GM11168 (cell line): ENCODE measurements around the gene ACTN4.

Source experiments
- in situ Hi-C: fragments of 300-500 bp; cut with MboI; formaldehyde crosslinking; loops from one replicate; pipeline ENCODE4 v1.12.0; 2022; ENCODE audit warnings: low sequenced_read_pairs; ENCODE audit not compliant: unreplicated experiment

Gene ACTN4

DNA sequence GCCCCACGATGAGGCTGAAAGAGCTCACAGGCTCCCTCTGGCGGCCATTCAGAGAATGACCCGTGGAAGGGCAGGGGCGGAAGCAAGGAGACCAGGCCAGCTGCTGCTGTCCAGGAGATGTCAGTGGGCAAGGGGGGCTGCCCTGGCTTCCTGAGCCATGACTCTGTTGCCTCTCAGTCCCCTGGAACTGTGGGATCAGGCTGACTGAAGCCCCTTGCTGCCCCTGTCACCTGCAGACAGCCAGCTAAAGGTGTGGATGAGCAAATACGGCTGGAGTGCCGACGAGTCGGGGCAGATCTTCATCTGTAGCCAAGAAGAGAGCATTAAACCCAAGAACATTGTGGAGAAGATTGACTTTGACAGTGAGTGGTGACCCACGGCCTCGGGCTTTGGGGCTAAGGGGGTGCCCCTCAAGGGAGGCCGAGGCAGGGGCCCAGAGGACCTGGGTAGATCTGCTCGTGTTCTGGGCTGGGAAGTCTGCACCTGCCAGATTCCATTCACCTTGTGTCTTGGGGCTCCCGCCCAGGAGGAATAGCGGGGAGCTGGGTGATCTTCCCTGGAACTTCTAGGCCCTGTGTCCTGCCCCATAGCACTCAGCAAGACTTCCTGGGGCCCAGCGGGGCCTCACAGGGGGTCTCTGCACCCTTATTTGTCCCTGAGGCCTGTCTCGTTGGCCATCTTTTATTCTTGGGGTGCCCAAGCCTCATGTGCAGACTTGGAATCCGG lies 12.5 kb upstream of the ACTN4 start:
- in situ Hi-C loops = loop anchor here (5.0 kb wide), 1 partner anchor 93 kb away; no protein-coding TSS in a partner anchor

DNA sequence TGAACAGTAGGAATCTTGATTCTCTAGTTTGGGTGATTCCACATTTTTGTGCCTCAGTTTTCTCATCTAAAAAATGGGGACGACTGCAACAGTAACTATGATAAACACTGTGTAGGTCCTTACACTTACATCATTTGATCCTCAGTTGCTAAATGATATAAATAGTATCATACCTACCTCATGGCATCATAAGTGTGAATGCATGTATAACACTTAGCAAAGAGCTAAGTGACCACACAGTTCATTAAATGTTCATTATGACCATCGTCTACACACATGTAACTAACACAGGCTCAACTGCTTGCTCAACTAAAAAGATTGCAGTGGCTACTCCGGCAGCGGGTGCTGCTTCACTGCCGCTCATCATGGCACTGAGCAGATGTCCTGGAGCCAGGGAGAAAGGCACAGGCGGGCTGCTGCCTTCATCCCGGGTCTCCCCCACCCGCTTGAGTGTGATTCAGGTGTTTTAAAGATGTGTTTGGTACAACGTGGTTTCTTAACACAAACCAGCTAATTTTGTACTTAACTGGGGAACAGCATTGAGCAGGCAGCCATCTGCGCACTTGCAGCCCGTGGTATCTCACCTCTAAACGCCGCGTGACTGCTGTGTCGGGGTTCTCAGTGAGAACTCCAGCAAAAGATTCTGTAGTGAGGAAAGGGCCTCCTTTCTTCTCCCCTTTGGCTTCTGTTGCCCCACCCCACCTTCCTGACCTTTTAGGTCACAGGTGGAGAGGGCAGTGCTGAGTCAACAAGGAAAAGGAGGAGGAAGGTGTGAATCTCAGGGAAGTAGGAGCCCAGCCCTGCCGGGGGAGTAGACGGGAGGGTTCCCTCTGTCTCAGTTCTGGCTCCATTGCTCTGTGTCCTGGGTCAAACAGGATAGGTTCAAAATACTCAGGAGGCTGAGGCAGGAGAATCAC lies 11.7 kb upstream of the ACTN4 start:
- in situ Hi-C loops = loop anchor here (5.0 kb wide), 1 partner anchor 93 kb away; no protein-coding TSS in a partner anchor

DNA sequence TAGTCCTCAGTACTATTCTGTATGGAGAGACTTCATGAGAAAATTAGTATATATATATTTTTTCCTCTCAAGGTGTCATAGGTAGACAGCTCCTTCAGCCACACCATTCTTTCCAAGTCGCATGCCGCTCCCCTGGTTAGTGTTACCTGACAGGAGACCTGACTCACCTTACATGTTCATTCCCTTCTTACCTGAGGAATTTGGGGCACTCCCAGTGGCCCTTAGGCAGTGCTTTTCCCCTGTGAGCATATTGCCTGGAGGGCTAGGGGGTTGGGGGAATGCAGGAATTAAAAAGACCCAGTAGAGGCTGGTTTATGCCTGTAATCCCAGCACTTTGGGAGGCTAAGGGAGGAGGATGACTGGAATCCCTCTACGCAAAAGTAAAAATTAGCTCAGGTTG lies 9.0 kb upstream of the ACTN4 start:
- in situ Hi-C loops = loop anchor here (5.0 kb wide), 1 partner anchor 96 kb away; no protein-coding TSS in a partner anchor

DNA sequence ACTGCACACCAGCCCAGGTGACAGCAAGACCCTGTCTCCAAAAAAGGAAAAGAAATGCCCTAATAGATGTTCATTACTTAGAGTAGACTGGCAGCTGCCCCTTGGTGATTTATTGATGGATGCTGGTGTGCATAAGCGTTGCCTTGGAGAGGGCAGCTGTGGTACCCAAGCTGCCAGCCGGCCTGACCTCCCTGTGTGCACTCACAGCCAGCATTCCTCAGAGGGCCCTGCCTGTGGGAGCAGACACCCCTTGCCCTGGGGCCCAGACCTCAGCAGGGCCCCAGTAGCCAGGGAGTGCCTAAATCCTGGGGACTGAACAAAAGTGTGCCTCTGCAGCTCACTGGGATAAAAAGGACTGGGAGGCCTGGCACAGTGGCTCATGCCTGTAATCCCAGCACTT lies 7.8 kb upstream of the ACTN4 start:
- in situ Hi-C loops = loop anchor here (5.0 kb wide), 1 partner anchor 97 kb away; no protein-coding TSS in a partner anchor

- in situ Hi-C loops = no loop called here
Measured at GRCh38 chr19:38640368-38640767, 7.1 kb upstream of the ACTN4 start.

DNA sequence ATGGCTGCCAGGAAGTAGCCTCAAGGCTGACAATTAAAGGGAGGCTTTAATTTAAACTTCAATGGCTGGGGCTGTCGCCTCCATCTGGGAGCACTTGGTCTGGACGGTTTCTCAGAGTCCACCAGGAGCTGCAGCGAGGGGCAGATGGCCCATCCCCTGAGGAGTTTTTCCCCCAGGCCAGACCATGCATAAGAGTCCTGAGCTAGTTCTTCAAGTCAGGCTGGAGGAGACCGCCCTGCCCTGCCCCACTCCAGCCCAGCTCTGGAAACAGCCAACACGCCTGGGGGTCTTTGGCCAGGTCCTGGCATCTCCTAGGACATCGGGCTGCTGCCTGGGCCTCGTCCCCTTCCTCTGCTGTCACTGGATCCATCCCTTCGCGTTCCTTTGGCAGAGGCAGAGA lies 5.3 kb upstream of the ACTN4 start:
- in situ Hi-C loops = no loop called here

- in situ Hi-C loops = no loop called here
Measured at GRCh38 chr19:38644719-38645118, 2.7 kb upstream of the ACTN4 start.

GRCh38 chr19:38647966-38648768 lies 718 bp downstream of the ACTN4 start:
- in situ Hi-C loops = no loop called here

- in situ Hi-C loops = no loop called here
Measured at GRCh38 chr19:38648769-38649304, 1.4 kb downstream of the ACTN4 start.

- in situ Hi-C loops = no loop called here
Measured at GRCh38 chr19:38649305-38650171, 2.1 kb downstream of the ACTN4 start.

- in situ Hi-C loops = no loop called here
Measured at GRCh38 chr19:38650172-38650775, 2.8 kb downstream of the ACTN4 start.

GRCh38 chr19:38650911-38651584 lies 3.6 kb downstream of the ACTN4 start:
- in situ Hi-C loops = no loop called here

- in situ Hi-C loops = no loop called here
Measured at GRCh38 chr19:38653028-38653571, 5.7 kb downstream of the ACTN4 start.

DNA sequence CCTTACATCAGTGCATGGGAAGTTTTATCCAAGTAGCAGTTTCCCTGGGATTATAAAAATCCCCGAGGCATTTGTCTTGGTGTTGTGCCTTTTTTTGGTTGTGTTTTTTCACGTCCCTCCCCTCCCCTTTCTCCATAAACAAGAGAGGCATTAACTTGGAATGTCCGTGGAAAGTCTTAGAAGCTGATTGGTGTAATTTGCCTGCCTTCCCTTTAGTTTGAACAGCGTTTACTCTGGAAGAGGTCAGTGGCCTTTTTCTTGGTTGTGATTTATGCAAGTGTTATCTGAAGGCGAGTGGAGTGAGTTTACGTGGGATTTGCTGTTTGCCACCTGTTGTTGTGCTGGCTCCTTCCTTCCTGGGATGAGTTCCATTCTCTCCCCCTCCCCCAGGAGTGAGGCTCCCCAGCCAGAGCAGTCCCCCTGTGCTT lies 7.2 kb downstream of the ACTN4 start:
- in situ Hi-C loops = no loop called here

GRCh38 chr19:38655148-38655824 lies 7.8 kb downstream of the ACTN4 start:
- in situ Hi-C loops = no loop called here

DNA sequence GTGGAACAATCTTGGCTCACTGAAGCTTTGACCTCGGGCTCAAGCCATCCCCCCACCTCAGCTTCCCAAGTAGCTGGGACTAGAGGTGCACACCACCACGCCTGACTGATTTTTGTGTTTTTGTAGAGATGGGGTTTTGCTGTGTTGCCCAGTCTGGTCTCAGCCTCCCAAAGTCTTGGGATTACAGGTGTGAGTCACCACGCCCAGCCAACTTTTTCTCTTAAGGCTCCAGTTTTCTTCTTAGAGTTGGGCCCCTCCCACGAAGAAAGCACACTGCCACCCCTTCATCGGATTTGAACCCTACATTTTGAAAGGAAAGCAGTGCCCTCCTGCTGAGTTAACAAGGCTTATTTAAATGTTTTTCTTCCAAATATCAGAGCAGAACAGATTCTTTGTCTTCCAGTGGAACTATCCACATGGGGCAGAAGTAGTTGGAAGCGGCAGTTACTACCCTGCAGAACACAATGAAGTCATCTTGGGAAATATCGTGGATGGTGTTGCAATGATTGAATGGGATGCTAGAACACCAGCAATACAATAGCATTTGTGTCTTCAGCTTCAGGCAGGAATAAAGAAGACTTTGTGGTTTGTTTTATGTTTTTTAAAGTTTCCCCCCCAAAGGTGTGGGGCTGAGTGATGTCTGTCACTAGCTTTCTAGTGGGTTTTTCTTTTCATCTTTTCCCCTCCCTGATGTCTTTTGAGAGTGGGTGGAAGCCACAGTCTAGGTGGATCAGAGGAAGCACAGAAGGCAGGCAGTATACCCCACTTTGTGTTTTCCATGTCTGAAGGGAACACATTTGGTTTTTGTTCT lies 8.9 kb downstream of the ACTN4 start:
- in situ Hi-C loops = no loop called here
